Astrocyte (in vitro differentiated cells and primary cell): Measurements from ENCODE around the gene HS6ST2. TPM values are rescaled to one million over a fixed set of nuclear protein-coding genes. Genes with fewer than 3 reads are reported as not detected.

Experiments used
- DNase-seq: peaks from one replicate; pipeline ENCODE4 v3.0.0-alpha.2; 2010; ENCODE audit warnings: low read depth
- FAIRE-seq: peaks from 2 replicates; lab custom pipeline; 2011; peaks lifted over from hg19 to GRCh38; lab: Jason Lieb, UNC
- H2AFZ ChIP-seq: 2 replicates; pipeline ENCODE4 v1.6.0; 2012; ENCODE audit warnings: low read depth, low read length, inconsistent platforms
- H3K27ac ChIP-seq: 2 replicates; pipeline ENCODE4 v1.5.1; 2011; ENCODE audit warnings: low read depth, low read length, inconsistent platforms
- H3K27me3 ChIP-seq: 2 replicates; pipeline ENCODE4 v1.6.0; 2011; ENCODE audit warnings: low read length, inconsistent platforms; ENCODE audit not compliant: insufficient read depth
- H3K36me3 ChIP-seq: 2 replicates; pipeline ENCODE4 v1.5.1; 2011; ENCODE audit warnings: low read length, inconsistent platforms; ENCODE audit not compliant: insufficient read depth
- H3K4me1 ChIP-seq: 2 replicates; pipeline ENCODE4 v1.5.1; 2011; ENCODE audit warnings: low read length, inconsistent platforms; ENCODE audit not compliant: insufficient read depth
- H3K4me2 ChIP-seq: 2 replicates; pipeline ENCODE4 v1.6.0; 2012; ENCODE audit warnings: low read length, inconsistent platforms
- H3K4me3 ChIP-seq: 2 replicates; pipeline ENCODE4 v1.5.1; 2011; ENCODE audit warnings: low read depth, mild to moderate bottlenecking, low read length, inconsistent platforms; ENCODE audit not compliant: insufficient read depth
- H3K79me2 ChIP-seq: 2 replicates; pipeline ENCODE4 v1.6.0; 2012; ENCODE audit warnings: mild to moderate bottlenecking, low read length, inconsistent platforms; ENCODE audit not compliant: insufficient read depth
- H3K9ac ChIP-seq: 2 replicates; pipeline ENCODE4 v1.6.0; 2012; ENCODE audit warnings: mild to moderate bottlenecking, low read length, inconsistent platforms
- H3K9me3 ChIP-seq: 2 replicates; pipeline ENCODE4 v1.5.1; 2012; ENCODE audit warnings: low read depth, mild to moderate bottlenecking, low read length, inconsistent platforms; ENCODE audit not compliant: insufficient read depth
- H4K20me1 ChIP-seq: 2 replicates; pipeline ENCODE4 v1.6.0; 2012; ENCODE audit warnings: low read length, inconsistent platforms; ENCODE audit not compliant: insufficient read depth
- H3K27ac Mint-ChIP-seq: one replicate; pipeline ENCODE4 v1.8.0; 2021; ENCODE audit warnings: mild to moderate bottlenecking, mixed read lengths; ENCODE audit not compliant: unreplicated experiment
- H3K27me3 Mint-ChIP-seq: one replicate; pipeline ENCODE4 v1.8.0; 2021; ENCODE audit warnings: low read depth, mixed read lengths; ENCODE audit not compliant: unreplicated experiment
- H3K36me3 Mint-ChIP-seq: one replicate; pipeline ENCODE4 v1.8.0; 2021; ENCODE audit warnings: low read depth, mixed read lengths; ENCODE audit not compliant: unreplicated experiment
- H3K4me1 Mint-ChIP-seq: one replicate; pipeline ENCODE4 v1.8.0; 2021; ENCODE audit warnings: low read depth, mixed read lengths; ENCODE audit not compliant: unreplicated experiment
- H3K4me3 Mint-ChIP-seq: one replicate; pipeline ENCODE4 v1.8.0; 2021; ENCODE audit warnings: mild to moderate bottlenecking, moderate library complexity, mixed read lengths; ENCODE audit not compliant: unreplicated experiment
- H3K9me3 Mint-ChIP-seq: one replicate; pipeline ENCODE4 v1.8.0; 2021; ENCODE audit warnings: mild to moderate bottlenecking, mixed read lengths; ENCODE audit not compliant: unreplicated experiment
- CTCF ChIP-seq: IDR thresholded peaks from 2 replicates; pipeline ENCODE4 v1.5.1; 2011; ENCODE audit warnings: low read depth, mild to moderate bottlenecking, inconsistent platforms, low read length, moderate library complexity; ENCODE audit not compliant: insufficient read depth
- EZH2 ChIP-seq: IDR thresholded peaks from 2 replicates; pipeline ENCODE4 v1.6.1; 2012; ENCODE audit warnings: mild to moderate bottlenecking, low read length, inconsistent platforms; ENCODE audit not compliant: insufficient read depth
- total RNA-seq: library from RNA; stranded (reverse); gene quantifications from 2 replicates; pipeline ENCODE4 v1.2.1, GENCODE V29; 2021

The HS6ST2 gene
- total RNA-seq, 1 donor from 2014 or later = 12.9 TPM

DNA sequence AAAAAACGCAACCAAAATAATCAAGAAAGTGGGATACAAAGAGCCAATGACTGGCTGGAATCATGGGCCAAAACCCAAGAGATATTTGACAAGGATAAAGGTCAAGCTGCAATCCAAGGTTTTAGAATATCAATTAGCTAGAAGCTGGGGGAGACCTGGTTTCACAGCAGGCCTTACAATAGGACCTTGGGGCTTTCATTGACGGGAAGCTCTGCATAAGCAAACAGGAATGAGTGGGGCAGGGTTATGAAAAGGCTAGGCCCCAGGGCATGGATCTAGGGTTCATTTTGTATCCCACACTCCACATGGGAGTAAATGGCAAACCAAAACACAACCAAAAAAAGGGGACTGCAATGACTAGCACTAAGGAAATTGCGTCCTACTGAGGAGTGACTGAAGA is 215.3 kb downstream of the HS6ST2 start:
- H3K27ac ChIP-seq = no peak overlapping the region
- H3K9me3 ChIP-seq = no peaks in the 10 kb centered on the region
- Mint-ChIP-seq H3K4me3 (no peak overlapping the region), H3K4me1 (peaks cover 7% of the 10 kb centered on the region), H3K9me3 (no peaks in the 10 kb centered on the region), H3K36me3 (no peaks in the 10 kb centered on the region), H3K27ac (no peak overlapping the region), H3K27me3 (no peaks in the 10 kb centered on the region)
- no peak overlapping the region for H3K4me2 ChIP-seq
- no peaks in the 10 kb centered on the region for H3K36me3 ChIP-seq
- TF ChIP-seq CTCF (no peak), EZH2 (no peak)
- no peaks in the 10 kb centered on the region for H3K27me3 ChIP-seq
- DNase-seq = no peak
- no peaks in the 10 kb centered on the region for H3K4me1 ChIP-seq
- no peaks in the 10 kb centered on the region for H3K79me2 ChIP-seq
- no peak for FAIRE-seq
- H2AFZ ChIP-seq = no peak overlapping the region
- no peaks in the 10 kb centered on the region for H4K20me1 ChIP-seq
- no peak overlapping the region for H3K4me3 ChIP-seq
- H3K9ac ChIP-seq = no peak overlapping the region

- H3K36me3 Mint-ChIP-seq = no peaks in the 10 kb centered on the region
- H3K4me1 Mint-ChIP-seq = peaks cover 7% of the 10 kb centered on the region
- Histone ChIP-seq H3K79me2 (no peaks in the 10 kb centered on the region), H3K4me1 (no peaks in the 10 kb centered on the region), H3K4me2 (no peak overlapping the region), H3K27ac (no peak overlapping the region), H2AFZ (no peak overlapping the region), H3K4me3 (no peak overlapping the region), H3K27me3 (no peaks in the 10 kb centered on the region), H3K9me3 (no peaks in the 10 kb centered on the region), H3K9ac (no peak overlapping the region), H3K36me3 (no peaks in the 10 kb centered on the region), H4K20me1 (no peaks in the 10 kb centered on the region)
- H3K27me3 Mint-ChIP-seq = no peaks in the 10 kb centered on the region
- no peak for DNase-seq
- H3K4me3 Mint-ChIP-seq = no peak overlapping the region
- TF ChIP-seq EZH2 (no peak), CTCF (no peak)
- no peak overlapping the region for H3K27ac Mint-ChIP-seq
- peak; percentile 74 for FAIRE-seq
- H3K9me3 Mint-ChIP-seq = no peaks in the 10 kb centered on the region
Observed at GRCh38 chrX:132742246-132742645, 216.2 kb downstream of the HS6ST2 start.

- Histone ChIP-seq H3K4me3 (no peak overlapping the region), H4K20me1 (no peaks in the 10 kb centered on the region), H3K9me3 (no peaks in the 10 kb centered on the region), H3K36me3 (no peaks in the 10 kb centered on the region), H3K79me2 (no peaks in the 10 kb centered on the region), H3K27me3 (no peaks in the 10 kb centered on the region), H3K4me1 (no peaks in the 10 kb centered on the region), H3K4me2 (no peak overlapping the region), H2AFZ (no peak overlapping the region), H3K9ac (no peak overlapping the region), H3K27ac (no peak overlapping the region)
- FAIRE-seq (no peak), DNase-seq (no peak)
- no peak for TF ChIP-seq CTCF
- no peak for TF ChIP-seq EZH2
- Mint-ChIP-seq H3K9me3 (no peaks in the 10 kb centered on the region), H3K27me3 (no peaks in the 10 kb centered on the region), H3K27ac (no peak overlapping the region), H3K4me1 (peaks cover 7% of the 10 kb centered on the region), H3K4me3 (no peak overlapping the region), H3K36me3 (no peaks in the 10 kb centered on the region)
Observed at GRCh38 chrX:132741689-132742088, 216.7 kb downstream of the HS6ST2 start.
